Upper lobe of right lung (tissue), 1 donor: ENCODE results near the gene SCN4B. TPM values are rescaled to one million over a fixed set of nuclear protein-coding genes. Genes with fewer than 3 reads are reported as not detected.

ENCODE experiments used
- ATAC-seq: fragments of 200-7000 bp; cut with Tn5 transposase; one replicate; pipeline ENCODE4 v1.9.1; 2020; ENCODE audit warnings: mild to moderate bottlenecking, moderate library complexity
- DNase-seq: peaks from one replicate; pipeline ENCODE4 v3.0.0-alpha.2; 2020
- H3K27ac ChIP-seq: fragments of 200-600 bp; one replicate; pipeline ENCODE4 v1.8.0; 2022
- H3K27me3 ChIP-seq: fragments of 200-600 bp; one replicate; pipeline ENCODE4 v1.8.0; 2022; ENCODE audit warnings: mild to moderate bottlenecking
- H3K36me3 ChIP-seq: fragments of 200-600 bp; one replicate; pipeline ENCODE4 v1.8.0; 2022
- H3K4me1 ChIP-seq: fragments of 200-600 bp; one replicate; pipeline ENCODE4 v1.8.0; 2022
- H3K4me3 ChIP-seq: fragments of 200-600 bp; one replicate; pipeline ENCODE4 v1.8.0; 2022; ENCODE audit warnings: mild to moderate bottlenecking
- H3K9me3 ChIP-seq: fragments of 200-600 bp; one replicate; pipeline ENCODE4 v1.8.0; 2022
- intact Hi-C: fragments of 100-400 bp; cut with DNase I; formaldehyde crosslinking; loops from one replicate; pipeline ENCODE4 v1.11.0; 2022
- total RNA-seq: library from RNA; stranded (reverse); fragmentation: NEBNext Ultra II Directional; extraction: Animal tissue kit (Norgen Biotek cat#: 25700); gene quantifications from one replicate; pipeline ENCODE4 v1.2.1, GENCODE V29; 2021
- TF ChIP-seq, protein P1 (sequence below): fragments of 200-600 bp; IDR thresholded peaks from one replicate; pipeline ENCODE4 v1.8.0; 2022; ENCODE audit warnings: antibody characterized with exemption
- donor health status: DM: no; HTN: yes; CAD: no; lungs with severe emphysema.

The SCN4B gene
- total RNA-seq, 1 donor from 2014 or later, result 7.2 TPM

DNA sequence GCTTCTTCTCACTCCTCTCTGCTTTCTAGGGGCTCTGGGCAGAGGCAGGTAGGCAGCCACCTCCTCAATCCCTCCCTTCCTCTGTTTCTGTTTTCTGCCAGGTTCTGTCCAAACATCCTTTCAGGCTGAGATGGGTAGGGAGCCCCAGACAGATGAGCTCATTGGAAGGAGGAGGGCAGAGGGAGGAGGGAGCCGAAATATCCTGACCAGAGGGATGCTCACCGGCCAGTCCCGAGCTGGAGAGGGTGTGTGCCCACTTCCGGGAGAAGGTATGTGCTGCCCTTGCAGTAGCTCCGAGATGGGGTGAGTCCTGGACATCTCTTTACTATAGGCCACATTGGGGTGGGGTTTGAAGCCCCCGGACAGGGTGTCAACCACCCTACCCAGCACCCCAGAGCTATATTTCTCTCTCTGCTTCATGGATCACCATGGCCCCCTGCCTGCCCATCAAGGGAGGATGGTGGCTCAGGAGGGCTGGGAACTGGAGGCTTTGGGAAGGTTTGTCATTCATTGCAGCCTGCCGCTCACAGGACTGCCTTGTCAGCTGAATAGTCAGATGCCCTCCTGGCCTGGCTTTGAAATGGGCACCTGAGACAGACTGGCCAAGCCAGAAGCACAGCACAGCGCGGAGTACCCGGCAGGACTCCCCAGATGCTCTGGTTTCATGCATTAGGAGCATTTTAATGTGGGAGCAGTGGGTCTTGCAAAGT is 4.7 kb upstream of the SCN4B start:
- Histone ChIP-seq H3K27ac (no peak overlapping the region), H3K9me3 (no peaks in the 10 kb centered on the region), H3K4me1 (no peaks in the 10 kb centered on the region), H3K4me3 (no peak overlapping the region), H3K36me3 (no peaks in the 10 kb centered on the region), H3K27me3 (peaks cover 42% of the 10 kb centered on the region)
- intact Hi-C loops, result no loop called here
- no peak for DNase-seq
- ATAC-seq, result no peak
- TF ChIP-seq, protein P1, sequence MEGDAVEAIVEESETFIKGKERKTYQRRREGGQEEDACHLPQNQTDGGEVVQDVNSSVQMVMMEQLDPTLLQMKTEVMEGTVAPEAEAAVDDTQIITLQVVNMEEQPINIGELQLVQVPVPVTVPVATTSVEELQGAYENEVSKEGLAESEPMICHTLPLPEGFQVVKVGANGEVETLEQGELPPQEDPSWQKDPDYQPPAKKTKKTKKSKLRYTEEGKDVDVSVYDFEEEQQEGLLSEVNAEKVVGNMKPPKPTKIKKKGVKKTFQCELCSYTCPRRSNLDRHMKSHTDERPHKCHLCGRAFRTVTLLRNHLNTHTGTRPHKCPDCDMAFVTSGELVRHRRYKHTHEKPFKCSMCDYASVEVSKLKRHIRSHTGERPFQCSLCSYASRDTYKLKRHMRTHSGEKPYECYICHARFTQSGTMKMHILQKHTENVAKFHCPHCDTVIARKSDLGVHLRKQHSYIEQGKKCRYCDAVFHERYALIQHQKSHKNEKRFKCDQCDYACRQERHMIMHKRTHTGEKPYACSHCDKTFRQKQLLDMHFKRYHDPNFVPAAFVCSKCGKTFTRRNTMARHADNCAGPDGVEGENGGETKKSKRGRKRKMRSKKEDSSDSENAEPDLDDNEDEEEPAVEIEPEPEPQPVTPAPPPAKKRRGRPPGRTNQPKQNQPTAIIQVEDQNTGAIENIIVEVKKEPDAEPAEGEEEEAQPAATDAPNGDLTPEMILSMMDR, result no peak

DNA sequence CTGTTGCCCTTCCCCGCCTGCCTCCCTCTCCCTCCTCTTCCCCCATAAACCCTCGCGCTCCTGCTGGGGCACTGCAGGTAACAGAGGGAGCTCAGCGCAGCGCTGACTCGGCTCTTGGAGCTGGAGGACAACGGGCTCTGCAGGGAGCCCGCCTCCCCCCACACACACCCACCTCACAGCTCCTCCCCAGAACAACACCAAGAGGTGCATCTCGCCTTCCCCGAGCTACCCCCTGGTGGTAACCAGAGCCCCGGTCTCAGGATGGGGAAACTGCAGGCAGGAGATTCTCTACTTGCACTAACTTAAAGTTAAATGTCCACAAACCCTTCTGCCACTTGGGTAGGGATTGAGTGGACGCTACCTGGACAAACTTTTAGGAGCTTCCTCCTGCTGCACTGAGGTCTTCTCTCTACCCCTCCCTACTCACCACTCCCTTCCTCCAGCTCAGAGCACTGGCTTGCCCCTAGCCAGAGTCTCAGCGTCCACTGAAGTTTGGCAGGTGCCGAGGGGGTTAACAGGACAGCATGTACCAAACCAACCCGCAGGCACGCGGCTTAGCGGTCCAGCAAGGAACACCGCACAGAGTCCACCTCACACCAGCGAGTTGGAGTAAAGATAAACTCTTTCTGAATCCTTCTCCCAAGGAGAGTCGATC is 4.0 kb upstream of the SCN4B start:
- intact Hi-C loops, result no loop called here
- TF ChIP-seq, protein P1, result no peak
- H3K36me3 ChIP-seq, result no peaks in the 10 kb centered on the region
- ATAC-seq (no peak), DNase-seq (no peak)
- H3K27me3 ChIP-seq, result peaks cover 48% of the 10 kb centered on the region
- H3K9me3 ChIP-seq, result no peaks in the 10 kb centered on the region
- H3K4me3 ChIP-seq, result no peak overlapping the region
- no peak overlapping the region for H3K27ac ChIP-seq
- H3K4me1 ChIP-seq, result no peaks in the 10 kb centered on the region

DNA sequence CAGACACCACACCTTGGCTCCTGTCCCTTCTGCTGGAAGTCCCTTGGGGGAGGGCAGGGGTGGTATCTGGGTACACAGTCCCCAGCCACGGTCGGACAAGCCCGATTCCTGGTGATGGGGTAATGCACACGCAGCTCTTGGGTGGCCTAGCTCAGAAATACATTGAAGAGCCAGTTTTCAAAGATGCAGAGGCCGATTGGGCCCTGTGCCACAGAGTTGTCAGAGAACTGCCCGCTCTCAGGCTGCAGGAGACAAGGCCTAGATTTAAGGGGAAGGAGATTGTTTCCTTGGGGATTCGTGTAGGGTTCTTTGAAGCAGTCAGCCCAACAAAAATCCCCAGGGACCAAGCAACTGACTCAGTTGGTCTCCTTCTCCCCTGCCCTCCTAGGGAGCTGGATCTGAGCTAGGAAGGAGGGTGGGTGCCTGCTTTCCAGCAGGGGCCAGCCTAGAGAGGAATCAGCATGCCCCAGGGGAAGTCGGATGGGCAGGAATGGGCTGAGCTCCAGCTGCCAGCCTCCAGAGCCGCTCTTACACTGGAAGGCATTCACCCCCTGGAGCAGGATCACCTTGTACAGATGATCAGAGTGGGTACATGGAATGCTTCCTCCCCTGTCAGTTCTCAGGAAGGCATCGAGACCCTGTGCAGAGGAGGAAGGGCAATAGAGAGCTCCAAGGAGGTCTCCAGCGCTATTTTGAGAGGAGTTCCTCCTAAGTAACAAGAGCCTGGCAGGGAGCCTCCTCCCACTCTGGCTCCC is 3.3 kb upstream of the SCN4B start:
- H3K4me3 ChIP-seq, result no peak overlapping the region
- TF ChIP-seq, protein P1, result no peak
- no peak overlapping the region for H3K27ac ChIP-seq
- peaks cover 48% of the 10 kb centered on the region for H3K27me3 ChIP-seq
- no peak for ATAC-seq
- H3K9me3 ChIP-seq, result no peaks in the 10 kb centered on the region
- H3K36me3 ChIP-seq, result no peaks in the 10 kb centered on the region
- H3K4me1 ChIP-seq, result no peaks in the 10 kb centered on the region
- DNase-seq, result no peak
- intact Hi-C loops, result no loop called here

DNA sequence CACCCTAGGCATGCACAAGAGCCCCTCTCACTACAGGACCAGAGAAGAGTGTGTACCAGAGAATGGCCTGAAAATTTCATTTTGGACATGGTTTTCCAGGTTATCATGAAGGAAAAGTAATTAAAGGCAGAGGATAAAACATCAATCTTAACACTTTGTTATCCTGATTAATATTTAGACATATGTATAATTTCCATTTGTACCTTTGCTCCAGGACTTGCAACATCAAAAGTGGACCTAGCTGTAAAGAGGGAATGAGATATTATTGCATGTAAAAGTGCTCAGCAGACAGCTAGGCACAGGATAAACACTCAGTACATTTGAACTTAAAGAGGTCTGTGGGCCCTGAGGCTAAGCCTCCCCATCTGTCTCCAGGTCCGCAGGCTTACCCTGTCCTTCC is 2.0 kb upstream of the SCN4B start:
- Histone ChIP-seq H3K36me3 (no peaks in the 10 kb centered on the region), H3K9me3 (no peaks in the 10 kb centered on the region), H3K27me3 (peaks cover 52% of the 10 kb centered on the region), H3K4me1 (no peaks in the 10 kb centered on the region), H3K4me3 (no peak overlapping the region), H3K27ac (no peak overlapping the region)
- intact Hi-C loops, result no loop called here
- TF ChIP-seq, protein P1, result no peak
- no peak for DNase-seq
- ATAC-seq, result no peak

DNA sequence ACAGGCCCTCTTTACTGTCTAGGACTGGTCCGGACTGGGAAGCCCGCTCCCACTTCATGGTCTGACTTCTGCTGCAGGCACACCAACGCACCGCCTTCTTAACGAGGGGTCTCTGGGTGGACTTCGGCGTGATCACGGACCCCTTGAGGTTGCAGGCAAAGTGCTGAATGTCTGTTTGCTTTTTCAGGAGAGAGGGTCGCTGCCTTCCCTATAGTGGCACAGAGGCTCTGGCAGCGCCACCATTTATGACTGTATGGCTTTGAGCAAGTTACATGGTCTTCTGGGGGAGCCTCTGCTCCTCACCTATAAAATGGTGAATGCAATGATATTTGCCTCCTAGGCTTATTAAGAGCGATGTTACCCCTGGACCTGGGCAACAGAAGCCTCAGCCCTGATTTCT is 1.4 kb upstream of the SCN4B start:
- H3K27me3 ChIP-seq, result peaks cover 52% of the 10 kb centered on the region
- TF ChIP-seq, protein P1, result no peak
- no peaks in the 10 kb centered on the region for H3K36me3 ChIP-seq
- no peak overlapping the region for H3K4me3 ChIP-seq
- no peaks in the 10 kb centered on the region for H3K4me1 ChIP-seq
- no peaks in the 10 kb centered on the region for H3K9me3 ChIP-seq
- no peak overlapping the region for H3K27ac ChIP-seq
- DNase-seq (no peak), ATAC-seq (no peak)
- intact Hi-C loops, result no loop called here
